Epidermal melanocyte (primary cell): ENCODE data around the gene CRTAP.
"Not testable (repeated sequence)": the region's sequence is repeated elsewhere in the genome, so short reads cannot be mapped to it uniquely, and the experiment has no call there.

Experiments used
- DNase-seq: peaks from one replicate; pipeline ENCODE4 v3.0.0; 2011; ENCODE audit warnings: low spot score; ENCODE audit not compliant: insufficient read length

CRTAP gene

DNA sequence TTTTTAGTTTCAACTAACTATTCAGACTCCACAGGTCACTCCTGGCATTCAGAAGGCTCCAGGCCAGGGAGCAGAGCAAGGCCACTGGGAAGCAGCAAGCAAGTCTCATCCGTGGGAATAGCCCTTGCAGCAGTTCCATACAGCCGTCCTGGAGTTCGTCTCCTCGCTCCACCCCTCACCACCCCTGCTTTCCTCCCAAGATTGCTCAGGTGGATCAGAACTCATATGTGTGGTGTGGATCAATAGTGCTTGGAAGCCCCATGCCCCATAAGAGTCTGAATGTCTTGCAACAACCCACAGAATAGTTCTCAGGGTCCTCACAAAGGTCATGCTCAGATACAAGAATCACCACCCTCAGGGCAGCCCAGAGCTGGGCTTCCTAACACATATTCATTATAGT lies 60.3 kb downstream of the CRTAP start:
- no peak for DNase-seq

DNA sequence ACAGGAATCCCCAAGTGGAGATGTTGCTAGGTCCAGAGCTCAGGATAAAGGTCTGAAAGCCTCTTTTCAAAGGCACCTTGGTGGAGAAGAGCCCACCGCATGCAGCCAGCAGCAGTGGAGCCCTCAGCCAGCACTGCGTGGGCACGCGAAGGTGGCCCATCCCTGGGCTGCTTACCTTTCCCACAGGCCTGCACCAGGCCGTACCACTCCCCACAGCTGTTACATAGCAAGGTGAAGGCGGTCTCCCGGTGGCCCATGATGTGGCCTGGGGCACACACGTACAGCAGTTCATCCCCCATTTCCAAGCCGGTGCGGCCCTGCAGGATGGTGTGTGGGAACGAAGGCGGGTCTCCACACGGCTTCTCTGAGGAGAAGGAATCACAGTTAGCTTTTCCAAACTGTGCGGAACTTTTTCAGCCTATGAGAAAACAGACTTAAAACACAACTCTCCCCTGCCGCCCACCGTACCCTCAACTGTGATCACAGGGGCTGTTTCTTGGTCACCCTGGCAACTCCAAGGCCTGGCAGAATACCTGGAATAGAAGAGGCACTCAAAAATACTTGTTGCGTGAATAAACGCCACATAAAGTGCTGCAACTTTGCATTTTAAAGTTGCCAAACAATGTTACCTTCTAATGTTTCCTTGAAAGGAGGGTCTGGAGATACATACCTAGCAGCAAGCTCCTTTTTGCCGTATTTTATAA lies 61.0 kb downstream of the CRTAP start:
- DNase-seq, result no peak

DNA sequence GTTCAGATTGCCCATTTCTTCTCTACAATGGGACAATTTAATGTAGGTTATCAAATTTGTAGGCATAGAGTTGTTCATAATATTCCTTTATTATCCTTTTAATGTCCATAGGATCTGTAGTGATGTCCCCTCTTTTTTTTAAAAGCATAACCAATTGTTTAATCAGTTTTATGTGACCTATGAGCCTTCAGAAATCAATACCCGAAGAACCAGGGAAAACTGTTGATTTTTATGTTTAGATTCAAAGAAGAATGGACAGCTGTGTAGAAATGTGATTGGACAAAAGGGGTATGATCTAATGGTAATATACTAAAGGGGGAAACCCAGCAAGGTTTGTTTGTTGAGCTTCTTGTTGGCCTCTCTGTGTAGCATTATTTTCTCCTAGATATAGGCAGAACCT lies 65.3 kb downstream of the CRTAP start:
- no peak for DNase-seq

DNA sequence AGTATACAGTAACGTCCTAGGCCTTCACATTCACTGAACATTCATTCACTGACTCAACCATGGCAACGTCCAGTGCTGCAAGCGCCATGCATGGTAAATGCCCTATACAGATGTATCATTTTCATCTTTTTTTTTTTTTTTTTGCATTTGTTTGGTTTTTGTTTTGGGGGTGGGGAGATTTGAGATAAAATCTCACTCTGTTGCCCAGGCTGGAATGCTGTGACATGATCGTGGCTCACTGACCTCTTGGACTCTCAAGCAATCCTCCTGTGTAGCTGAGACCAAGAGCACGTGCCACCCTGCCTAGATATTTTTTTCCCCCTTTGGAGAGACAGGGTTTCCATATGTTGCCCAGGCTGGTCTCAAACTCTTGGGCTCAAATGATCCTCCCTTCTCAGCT lies 67.4 kb downstream of the CRTAP start:
- no peak for DNase-seq

DNA sequence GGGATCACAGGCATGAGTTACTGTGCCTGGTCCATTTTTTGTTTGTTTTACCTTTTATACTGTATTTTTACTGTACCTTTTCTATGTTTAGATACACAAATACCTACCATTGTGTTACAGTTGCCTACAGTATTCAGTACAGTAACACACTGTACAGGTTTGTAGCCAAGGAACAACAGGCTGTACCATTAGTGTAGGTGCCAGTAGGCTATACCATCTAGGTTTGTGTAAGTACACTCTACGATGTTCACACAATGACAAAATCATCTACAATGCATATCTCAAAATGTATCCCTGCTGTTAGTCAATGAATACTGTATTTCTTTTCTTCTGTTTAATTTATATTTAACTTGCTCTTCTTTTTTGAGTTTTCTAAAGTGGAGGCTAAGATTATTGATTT lies 67.8 kb downstream of the CRTAP start:
- not testable (repeated sequence) for DNase-seq

DNA sequence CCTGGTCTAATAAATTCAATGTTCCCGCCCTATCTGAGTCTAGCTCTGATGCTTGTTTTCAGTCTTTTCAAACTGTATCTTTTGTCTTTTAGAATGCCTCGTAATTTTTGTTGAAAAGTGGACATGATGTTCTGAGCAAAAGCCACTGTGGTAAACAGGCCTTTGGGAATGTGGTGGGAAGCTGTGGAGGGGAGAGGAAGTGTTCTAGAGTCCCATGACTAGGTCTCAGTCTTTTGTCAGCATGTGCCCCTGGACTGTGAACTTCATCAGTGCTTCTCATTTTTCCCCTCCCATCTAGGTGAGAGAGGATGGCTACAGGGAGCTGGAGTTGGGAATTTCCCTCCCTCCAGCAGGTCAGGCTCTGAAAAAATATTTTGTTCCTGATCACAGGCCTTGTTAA lies 71.0 kb downstream of the CRTAP start:
- DNase-seq, result no peak

DNA sequence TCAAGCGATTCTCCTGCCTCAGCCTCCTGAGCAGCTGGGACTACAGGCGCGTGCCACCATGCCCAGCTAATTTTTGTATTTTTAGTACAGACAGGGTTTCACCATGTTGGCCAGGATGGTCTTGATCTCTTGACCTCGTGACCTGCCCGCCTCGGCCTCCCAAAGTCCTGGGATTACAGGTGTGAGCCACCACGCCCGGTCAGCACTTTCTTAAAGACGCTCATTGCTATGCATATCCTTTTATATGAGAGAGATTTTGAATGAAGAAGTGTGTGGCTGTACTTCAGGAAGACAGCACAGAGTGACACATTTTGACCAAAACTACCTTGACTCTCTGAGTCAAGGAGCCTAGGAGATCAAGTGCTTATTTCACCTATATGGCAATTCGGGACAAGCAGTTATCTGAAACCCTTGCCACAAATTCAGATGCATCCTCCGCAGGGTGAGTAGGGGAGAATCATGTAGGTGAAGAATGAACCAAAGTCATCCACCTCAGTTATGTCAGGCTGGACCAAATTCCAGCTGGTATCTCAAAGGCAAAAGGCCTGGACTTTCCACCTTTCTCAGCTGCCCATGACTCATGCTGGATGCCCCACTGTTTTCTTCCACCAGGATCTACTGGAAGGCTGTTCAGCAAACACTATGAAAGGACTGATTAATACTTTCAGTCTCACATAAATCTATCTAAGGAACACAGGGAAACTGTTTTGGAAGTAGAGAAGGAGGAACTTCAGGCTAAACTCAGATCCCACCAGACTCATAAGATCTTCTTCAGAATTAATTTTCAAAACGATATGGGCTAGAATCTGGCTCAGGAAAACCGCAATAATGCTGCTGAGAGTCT lies 72.9 kb downstream of the CRTAP start:
- no peak for DNase-seq

DNA sequence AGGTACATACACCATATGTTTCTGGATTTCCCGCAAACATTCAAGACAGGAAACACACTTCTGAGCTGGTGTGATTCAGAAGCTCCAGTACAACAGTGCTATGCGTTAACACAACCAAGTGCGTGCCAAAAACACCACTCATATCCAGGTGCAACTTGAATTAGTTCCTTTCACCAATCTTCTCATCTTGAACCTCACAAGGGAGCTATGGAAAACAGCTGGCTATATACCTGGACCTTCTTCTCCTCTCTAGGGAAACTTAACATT lies 73.5 kb downstream of the CRTAP start:
- DNase-seq, result no peak

DNA sequence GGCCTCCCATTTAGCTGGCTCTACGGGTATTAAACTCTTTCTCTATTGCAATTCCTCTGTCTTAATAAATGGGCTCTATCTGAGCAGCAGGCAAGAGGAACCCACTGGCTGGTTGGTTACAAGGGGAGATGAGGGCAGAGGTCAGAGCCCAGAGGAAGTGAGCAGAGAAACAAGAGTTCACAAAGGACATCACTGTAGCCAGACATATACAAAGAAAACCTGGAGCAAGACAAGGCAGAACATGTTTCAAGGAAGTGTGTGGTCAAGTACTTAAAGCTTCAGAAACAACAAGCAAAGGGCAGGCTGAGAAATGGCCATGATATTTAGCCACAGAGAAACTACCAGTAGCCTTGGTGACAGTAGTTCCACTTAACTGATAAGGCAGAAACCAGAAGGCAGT lies 80.5 kb downstream of the CRTAP start:
- no peak for DNase-seq

DNA sequence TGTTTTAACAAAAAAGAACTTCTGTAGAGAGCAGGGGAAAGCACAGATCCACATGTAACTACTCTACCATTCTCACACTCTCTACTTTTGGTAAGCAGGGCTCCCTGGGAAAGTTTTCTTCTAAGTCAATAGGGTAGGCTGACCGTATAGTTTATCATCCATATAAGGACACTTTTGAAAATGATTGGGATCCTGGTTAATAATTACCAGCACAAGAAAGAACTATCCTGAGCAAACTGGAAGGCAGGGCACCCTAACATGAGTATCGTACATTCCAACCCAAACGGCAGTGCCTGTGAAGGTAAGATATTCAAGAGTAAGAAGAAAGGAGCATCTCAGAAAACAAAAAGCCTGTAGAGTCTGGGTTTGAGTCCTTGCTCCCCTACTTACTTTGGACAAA lies 82.7 kb downstream of the CRTAP start:
- no peak for DNase-seq
